ENCODE measurements around the gene RBBP4. TPM values are rescaled to one million over a fixed set of nuclear protein-coding genes. Genes with fewer than 3 reads are reported as not detected.
A peak's percentile ranks its signal among the peaks of the same experiment; 100 is the strongest.
"Not testable (repeated sequence)": the region's sequence is repeated elsewhere in the genome, so short reads cannot be mapped to it uniquely, and the experiment has no call there.

RBBP4 gene
- total and polyA plus RNA-seq, 3 experiments from 2014 or later = 241 to 301 (median 289) TPM

DNA sequence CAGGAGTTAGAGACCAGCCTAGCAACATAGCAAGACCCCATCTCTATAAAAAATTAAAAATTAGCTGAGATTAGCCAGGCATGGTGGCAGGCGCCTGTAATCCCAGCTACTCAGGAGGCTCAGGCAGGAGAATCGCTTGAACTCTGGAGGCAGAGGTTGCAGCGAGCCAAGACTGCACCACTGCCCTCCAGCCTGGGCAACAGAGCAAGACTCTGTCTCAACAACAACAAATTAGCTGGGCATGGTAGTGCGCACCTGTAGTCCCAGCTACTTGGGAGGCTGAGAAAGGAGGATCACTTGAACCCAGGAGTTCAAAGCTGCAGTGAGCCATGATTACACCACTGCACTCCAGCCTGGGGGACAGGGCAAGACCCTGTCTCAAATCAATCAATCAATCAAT lies 20.8 kb upstream of the RBBP4 start:
- POLR2A ChIA-PET, DNase-seq: not testable (repeated sequence)

DNA sequence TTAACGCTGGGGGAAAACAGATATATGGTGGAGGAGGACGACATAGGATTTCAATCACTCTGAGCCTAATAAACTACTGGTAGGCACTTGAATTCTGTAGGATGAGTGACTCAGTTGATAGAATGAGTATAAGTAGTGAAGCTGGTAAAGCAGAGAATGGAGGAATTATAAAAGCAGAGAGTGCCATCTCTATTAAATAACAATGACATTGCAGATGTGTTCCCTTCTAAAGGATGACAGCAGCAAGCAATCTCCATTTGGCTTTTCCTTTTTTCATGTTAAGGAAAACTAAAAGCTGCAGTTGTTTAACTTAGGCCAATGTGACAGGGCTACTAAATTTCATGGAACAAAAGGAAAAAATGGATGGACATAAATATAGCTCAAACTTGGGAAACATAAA lies 18.2 kb upstream of the RBBP4 start:
- H3K36me3 ChIP-seq (ENCODE audit: insufficient read depth, low read length) = peaks cover 7% of the 10 kb centered on the region
- H3K27ac ChIP-seq (ENCODE audit: low read depth, low read length) = no peak overlapping the region
- H3K27me3 ChIP-seq (ENCODE audit: insufficient read depth, low read length, poor library complexity, severe bottlenecking) = no peaks in the 10 kb centered on the region
- no peak for DNase-seq
- Mint-ChIP-seq H3K4me3 (no peak overlapping the region), H3K27me3 (no peaks in the 10 kb centered on the region), H3K9me3 (no peaks in the 10 kb centered on the region), H3K27ac (peak overlapping the region in 3 of 8 donors; percentile 13 to 46 (median 36)), H3K4me1 (peaks cover 18 to 34% (median 28%) of the 10 kb centered on the region in 3 donors), H3K36me3 (peaks cover 0 to 55% (median 5%) of the 10 kb centered on the region in 3 donors)
- H3K4me3 ChIP-seq (ENCODE audit: low read length) = no peak overlapping the region
- CTCF ChIA-PET = no interaction called here
- no peaks in the 10 kb centered on the region for H3K4me1 ChIP-seq (ENCODE audit: insufficient read depth, low read length)
- H3K9me3 ChIP-seq (ENCODE audit: low read length) = no peaks in the 10 kb centered on the region
- POLR2A ChIA-PET = no interaction called here

More for the DNA sequence above, 20.8 kb upstream of the RBBP4 start:
- peaks cover 17 to 32% (median 21%) of the 10 kb centered on the region in 3 donors for H3K4me1 Mint-ChIP-seq
- CTCF ChIA-PET = interaction anchor here (1.4 kb wide), 1 partner anchor 9 kb away, joined by 4 read pairs; no protein-coding TSS in a partner anchor
- not testable (repeated sequence) for H3K9me3 Mint-ChIP-seq; H3K4me3 Mint-ChIP-seq; H3K27me3 ChIP-seq (ENCODE audit: insufficient read depth, low read length, poor library complexity, severe bottlenecking); H3K27me3 Mint-ChIP-seq; H3K27ac ChIP-seq (ENCODE audit: low read depth, low read length); H3K9me3 ChIP-seq (ENCODE audit: low read length); H3K4me3 ChIP-seq (ENCODE audit: low read length); H3K4me1 ChIP-seq (ENCODE audit: insufficient read depth, low read length); H3K27ac Mint-ChIP-seq
- H3K36me3 ChIP-seq (ENCODE audit: insufficient read depth, low read length) = peaks cover 13% of the 10 kb centered on the region
- H3K36me3 Mint-ChIP-seq = peaks cover 0 to 56% (median 12%) of the 10 kb centered on the region in 3 donors

DNA sequence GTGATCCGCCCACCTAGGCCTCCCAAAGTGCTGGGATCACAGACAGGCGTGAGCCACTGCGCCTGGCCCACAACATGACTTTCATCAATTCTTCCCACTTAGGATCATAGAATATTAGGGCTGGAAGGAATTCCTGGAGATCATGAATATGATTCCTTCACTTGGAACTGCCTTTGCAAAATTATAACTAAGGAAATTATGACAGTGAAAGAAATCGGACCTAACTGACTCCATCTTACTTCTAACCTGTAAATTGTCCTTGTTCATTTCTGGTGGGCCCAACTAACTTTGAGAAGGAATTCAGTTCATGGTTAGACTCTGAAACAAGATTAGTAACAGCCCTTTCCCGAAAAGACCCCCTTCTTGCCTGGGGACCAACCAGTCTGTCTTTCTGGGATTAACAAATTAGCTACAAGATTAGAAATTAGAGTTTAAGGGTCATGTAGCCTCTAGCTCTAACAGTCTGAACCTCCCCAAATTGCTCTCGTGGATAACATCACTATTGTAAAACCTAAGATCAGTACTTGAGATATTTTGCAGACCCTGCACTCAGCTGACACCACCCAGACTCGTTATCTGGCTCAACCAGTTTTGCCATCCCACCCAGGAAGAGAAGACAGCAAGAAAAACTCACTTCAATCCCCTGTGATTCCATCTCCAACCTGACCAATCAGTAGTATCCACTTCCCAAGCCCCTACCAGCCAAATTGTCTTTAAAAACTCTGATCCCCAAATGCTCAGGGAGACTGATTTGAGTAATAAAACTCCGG lies 15.3 kb upstream of the RBBP4 start:
- Histone ChIP-seq H3K4me1 (ENCODE audit: insufficient read depth, low read length) (no peaks in the 10 kb centered on the region), H3K4me3 (ENCODE audit: low read length) (no peak overlapping the region), H3K36me3 (ENCODE audit: insufficient read depth, low read length) (peaks cover 7% of the 10 kb centered on the region), H3K9me3 (ENCODE audit: low read length) (no peaks in the 10 kb centered on the region), H3K27me3 (ENCODE audit: insufficient read depth, low read length, poor library complexity, severe bottlenecking) (no peaks in the 10 kb centered on the region), H3K27ac (ENCODE audit: low read depth, low read length) (no peak overlapping the region)
- Mint-ChIP-seq H3K36me3 (peaks cover 0 to 46% (median 3%) of the 10 kb centered on the region in 3 donors), H3K4me3 (no peak overlapping the region), H3K4me1 (peaks cover 15 to 33% (median 26%) of the 10 kb centered on the region in 3 donors), H3K9me3 (no peaks in the 10 kb centered on the region), H3K27ac (peak overlapping the region in 1 of 8 donors; percentile 77), H3K27me3 (no peaks in the 10 kb centered on the region)
- no peak for DNase-seq
- ChIA-PET POLR2A (no interaction called here), CTCF (no interaction called here)

DNA sequence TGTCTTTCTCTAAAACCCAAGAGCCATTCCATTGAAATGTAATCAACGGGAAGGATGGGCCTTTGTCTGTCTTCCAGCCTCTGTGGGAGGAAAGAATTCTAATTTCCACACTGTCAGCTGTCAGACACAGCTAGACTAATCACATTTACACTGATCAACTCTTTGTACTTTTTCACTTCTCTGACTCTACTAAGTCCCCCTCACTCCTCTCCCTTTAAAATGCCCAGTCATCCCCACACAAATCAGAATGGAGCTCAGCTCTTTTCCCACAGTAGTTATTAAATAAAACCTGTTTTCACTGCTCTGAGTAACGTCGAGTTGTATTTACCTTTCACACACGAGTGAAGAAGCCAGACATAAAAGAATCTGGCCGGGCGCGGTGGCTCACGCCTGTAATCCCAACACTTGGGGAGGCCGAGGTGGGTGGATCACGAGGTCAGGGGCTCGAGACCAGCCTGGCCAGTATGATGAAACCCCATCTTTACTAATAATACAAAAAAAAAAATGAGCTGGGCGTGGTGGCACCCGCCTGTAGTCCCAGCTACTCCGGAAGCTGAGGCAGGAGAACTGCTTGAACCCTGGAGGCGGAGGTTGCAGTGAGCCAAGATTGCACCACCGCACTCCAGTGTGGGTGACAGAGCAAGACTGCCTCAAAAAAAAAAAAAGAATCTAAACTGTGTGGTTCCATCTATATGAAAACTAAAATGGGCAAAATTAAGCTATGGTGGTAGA lies 13.9 kb upstream of the RBBP4 start:
- ChIA-PET POLR2A (no interaction called here), CTCF (no interaction called here)
- Histone ChIP-seq H3K4me1 (ENCODE audit: insufficient read depth, low read length) (no peaks in the 10 kb centered on the region), H3K9me3 (ENCODE audit: low read length) (no peaks in the 10 kb centered on the region), H3K27me3 (ENCODE audit: insufficient read depth, low read length, poor library complexity, severe bottlenecking) (no peaks in the 10 kb centered on the region), H3K4me3 (ENCODE audit: low read length) (no peak overlapping the region), H3K27ac (ENCODE audit: low read depth, low read length) (no peak overlapping the region), H3K36me3 (ENCODE audit: insufficient read depth, low read length) (peaks cover 7% of the 10 kb centered on the region)
- DNase-seq = no peak
- Mint-ChIP-seq H3K27ac (peak overlapping the region in 4 of 8 donors; percentile 3 to 78 (median 46)), H3K9me3 (no peaks in the 10 kb centered on the region), H3K4me1 (peaks cover 17 to 33% (median 29%) of the 10 kb centered on the region in 3 donors), H3K27me3 (no peaks in the 10 kb centered on the region), H3K36me3 (peaks cover 0 to 45% (median 3%) of the 10 kb centered on the region in 3 donors), H3K4me3 (no peak overlapping the region)

DNA sequence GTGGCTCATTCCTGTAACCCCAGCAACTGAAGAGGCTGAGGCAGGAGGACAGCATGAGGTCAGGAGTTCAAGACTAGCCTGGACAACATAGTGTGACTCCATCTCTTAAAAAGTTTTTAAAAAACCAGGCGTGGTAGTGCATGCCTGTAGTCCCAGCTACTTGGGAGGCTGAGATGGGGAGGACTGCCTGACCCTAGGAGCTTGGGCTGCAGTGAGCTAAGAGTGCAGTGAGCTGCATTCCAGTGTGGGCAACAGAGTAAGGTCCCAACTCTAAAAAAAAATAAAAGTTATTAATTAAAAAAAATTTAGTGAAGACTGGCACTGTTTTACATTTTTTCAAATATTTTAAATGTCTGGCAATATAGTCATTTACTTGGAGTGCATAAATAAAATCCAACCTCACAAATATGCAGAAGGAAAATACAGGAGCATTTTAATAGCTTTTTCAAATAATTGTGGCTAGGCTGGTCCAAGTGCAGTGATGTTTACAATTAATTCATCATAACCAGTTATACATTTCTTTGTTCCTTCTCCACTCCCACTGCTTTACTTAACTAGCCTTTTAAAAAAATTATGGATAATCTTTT lies 11.4 kb upstream of the RBBP4 start:
- Histone ChIP-seq H3K9me3 (ENCODE audit: low read length) (no peaks in the 10 kb centered on the region), H3K4me1 (ENCODE audit: insufficient read depth, low read length) (no peaks in the 10 kb centered on the region), H3K27ac (ENCODE audit: low read depth, low read length) (no peak overlapping the region), H3K4me3 (ENCODE audit: low read length) (no peak overlapping the region), H3K27me3 (ENCODE audit: insufficient read depth, low read length, poor library complexity, severe bottlenecking) (no peaks in the 10 kb centered on the region), H3K36me3 (ENCODE audit: insufficient read depth, low read length) (no peaks in the 10 kb centered on the region)
- CTCF ChIA-PET = no interaction called here
- Mint-ChIP-seq H3K27ac (peak overlapping the region in 1 of 8 donors; percentile 54), H3K4me3 (no peak overlapping the region), H3K27me3 (no peaks in the 10 kb centered on the region), H3K9me3 (no peaks in the 10 kb centered on the region), H3K4me1 (peaks cover 18 to 32% (median 20%) of the 10 kb centered on the region in 3 donors), H3K36me3 (peaks cover 0 to 28% (median 3%) of the 10 kb centered on the region in 3 donors)
- DNase-seq = no peak
- POLR2A ChIA-PET = interaction anchor here (1.2 kb wide), 1 partner anchor 11 kb away, joined by 3 read pairs; the partner anchor contains the start of gene RBBP4

DNA sequence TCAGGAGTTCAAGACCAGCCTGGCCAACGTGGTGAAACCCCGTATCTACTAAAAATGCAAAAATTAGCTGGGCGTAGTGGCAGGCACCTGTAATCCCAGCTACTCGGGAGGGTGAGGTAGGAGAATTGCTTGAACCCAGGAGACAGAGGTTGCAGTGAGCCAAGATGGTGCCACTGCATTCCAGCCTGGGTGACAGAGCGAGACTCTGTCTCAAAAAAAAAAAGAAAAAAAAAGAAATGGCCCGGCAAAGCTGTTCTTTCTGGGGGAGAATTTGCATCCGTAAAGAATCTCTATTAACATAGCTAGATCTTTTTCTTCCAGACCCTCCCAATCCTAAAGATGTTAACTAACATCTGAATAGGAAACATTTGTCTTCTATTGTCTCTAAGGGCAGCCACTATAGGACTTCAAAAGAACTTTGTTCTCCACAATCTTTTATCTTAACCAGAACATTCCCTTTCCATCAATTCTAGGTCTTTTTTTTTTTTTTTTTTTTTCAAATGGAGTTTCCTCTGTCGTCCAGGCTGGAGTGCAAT lies 8.6 kb upstream of the RBBP4 start:
- Mint-ChIP-seq H3K27ac (peak overlapping the region in 1 of 8 donors; percentile 41), H3K4me1 (peaks cover 15 to 24% (median 15%) of the 10 kb centered on the region in 3 donors), H3K36me3 (peaks cover 0 to 20% (median 3%) of the 10 kb centered on the region in 3 donors)
- H3K27ac ChIP-seq (ENCODE audit: low read depth, low read length); H3K4me1 ChIP-seq (ENCODE audit: insufficient read depth, low read length); H3K27me3 Mint-ChIP-seq; H3K36me3 ChIP-seq (ENCODE audit: insufficient read depth, low read length); CTCF ChIA-PET; POLR2A ChIA-PET; H3K4me3 ChIP-seq (ENCODE audit: low read length); H3K9me3 ChIP-seq (ENCODE audit: low read length); H3K4me3 Mint-ChIP-seq; H3K9me3 Mint-ChIP-seq; DNase-seq; H3K27me3 ChIP-seq (ENCODE audit: insufficient read depth, low read length, poor library complexity, severe bottlenecking): not testable (repeated sequence)

- ChIA-PET CTCF (no interaction called here), POLR2A (interaction anchor here (0.6 kb wide), 1 partner anchor 33 kb away, joined by 4 read pairs; no protein-coding TSS in a partner anchor)
- Histone ChIP-seq H3K36me3 (ENCODE audit: insufficient read depth, low read length) (no peaks in the 10 kb centered on the region), H3K9me3 (ENCODE audit: low read length) (no peaks in the 10 kb centered on the region), H3K27ac (ENCODE audit: low read depth, low read length) (no peak overlapping the region), H3K4me3 (ENCODE audit: low read length) (no peak overlapping the region), H3K27me3 (ENCODE audit: insufficient read depth, low read length, poor library complexity, severe bottlenecking) (no peaks in the 10 kb centered on the region), H3K4me1 (ENCODE audit: insufficient read depth, low read length) (peaks cover 13% of the 10 kb centered on the region)
- no peak overlapping the region for H3K27ac Mint-ChIP-seq
- peaks cover 0 to 20% (median 3%) of the 10 kb centered on the region in 3 donors for H3K36me3 Mint-ChIP-seq
- H3K4me1 Mint-ChIP-seq = peaks cover 27 to 38% (median 32%) of the 10 kb centered on the region in 3 donors
- no peaks in the 10 kb centered on the region for H3K9me3 Mint-ChIP-seq
- no peak for DNase-seq
- H3K4me3 Mint-ChIP-seq = no peak overlapping the region
- no peaks in the 10 kb centered on the region for H3K27me3 Mint-ChIP-seq
These were observed 6.6 kb upstream of the RBBP4 start for GRCh38 chr1:32644426-32644825.

Measured in CD8-positive, alpha-beta memory T cell (primary cell).